ENCODE measurements around the gene SMYD4. TPM values are rescaled to one million over a fixed set of nuclear protein-coding genes. Genes with fewer than 3 reads are reported as not detected.

Gene SMYD4
- polyA plus RNA-seq, 1 donor from 2014 or later: 6.8 TPM

- H3K9me2 ChIP-seq (ENCODE audit: insufficient read depth, low read length): no peaks in the 10 kb centered on the region
- H2AFZ ChIP-seq (ENCODE audit: low read depth, low read length): peak overlapping the region; percentile 94
- H3K36me3 ChIP-seq (ENCODE audit: insufficient read depth, low read length): no peaks in the 10 kb centered on the region
- no peaks in the 10 kb centered on the region for H3F3A ChIP-seq (ENCODE audit: insufficient read depth, low read length, poor library complexity, severe bottlenecking)
- peaks cover 13% of the 10 kb centered on the region for H3K79me2 ChIP-seq (replicated peaks; ENCODE audit: insufficient read depth, low read length)
- H3K27ac ChIP-seq (ENCODE audit: low read length): peak overlapping the region; percentile 37
- no peaks in the 10 kb centered on the region for H3K9me3 ChIP-seq (ENCODE audit: low read length)
- no peaks in the 10 kb centered on the region for H4K20me1 ChIP-seq (ENCODE audit: insufficient read depth)
- H3K4me2 ChIP-seq (ENCODE audit: low read length): peak overlapping the region; percentile 91
- peak overlapping the region; percentile 78 for H3K4me3 ChIP-seq (ENCODE audit: low read length)
- H3K9ac ChIP-seq (ENCODE audit: low read length): peak overlapping the region; percentile 63
- H3K27me3 ChIP-seq (ENCODE audit: insufficient read depth, low read depth, low read length): no peaks in the 10 kb centered on the region
- TF ChIP-seq POLR2AphosphoS5 (IDR thresholded peaks at IDR 0.05) (no peak), CTCF (IDR thresholded peaks at IDR 0.05; ENCODE audit: poor library complexity, severe bottlenecking) (no peak), EZH2 (IDR thresholded peaks at IDR 0.05; ENCODE audit: borderline replicate concordance, insufficient read depth, low read length, poor library complexity, severe bottlenecking) (no peak), MXI1 (conservative IDR thresholded peaks at IDR 0.05; ENCODE audit: poor library complexity, severe bottlenecking) (no peak), SMC3 (conservative IDR thresholded peaks at IDR 0.05; ENCODE audit: poor library complexity) (no peak), REST (IDR thresholded peaks at IDR 0.05; ENCODE audit: borderline replicate concordance) (no peak)
Observed at GRCh38 chr17:1829216-1829591, 498 bp downstream of the SMYD4 start.

GRCh38 chr17:1820528-1821252 lies 9.0 kb downstream of the SMYD4 start:
- Histone ChIP-seq H3F3A (ENCODE audit: insufficient read depth, low read length, poor library complexity, severe bottlenecking) (no peaks in the 10 kb centered on the region), H3K36me3 (ENCODE audit: insufficient read depth, low read length) (no peaks in the 10 kb centered on the region), H4K20me1 (ENCODE audit: insufficient read depth) (no peaks in the 10 kb centered on the region), H3K9me2 (ENCODE audit: insufficient read depth, low read length) (no peaks in the 10 kb centered on the region), H3K79me2 (replicated peaks; ENCODE audit: insufficient read depth, low read length) (no peaks in the 10 kb centered on the region), H3K27ac (ENCODE audit: low read length) (no peak overlapping the region), H2AFZ (ENCODE audit: low read depth, low read length) (no peak overlapping the region), H3K4me2 (ENCODE audit: low read length) (no peak overlapping the region), H3K9me3 (ENCODE audit: low read length) (no peaks in the 10 kb centered on the region), H3K9ac (ENCODE audit: low read length) (no peak overlapping the region), H3K27me3 (ENCODE audit: insufficient read depth, low read depth, low read length) (no peaks in the 10 kb centered on the region), H3K4me3 (ENCODE audit: low read length) (no peak overlapping the region)
- TF ChIP-seq SMC3 (conservative IDR thresholded peaks at IDR 0.05; ENCODE audit: poor library complexity) (no peak), TAF1 (IDR thresholded peaks at IDR 0.05; ENCODE audit: low read depth) (no peak), MXI1 (conservative IDR thresholded peaks at IDR 0.05; ENCODE audit: poor library complexity, severe bottlenecking) (no peak), REST (IDR thresholded peaks at IDR 0.05; ENCODE audit: borderline replicate concordance) (no peak), RAD21 (conservative IDR thresholded peaks at IDR 0.05) (no peak), EP300 (conservative IDR thresholded peaks at IDR 0.05; ENCODE audit: poor library complexity, severe bottlenecking) (no peak), CTCF (IDR thresholded peaks at IDR 0.05; ENCODE audit: poor library complexity, severe bottlenecking) (no peak), POLR2AphosphoS5 (IDR thresholded peaks at IDR 0.05) (no peak), EZH2 (IDR thresholded peaks at IDR 0.05; ENCODE audit: borderline replicate concordance, insufficient read depth, low read length, poor library complexity, severe bottlenecking) (no peak)

All from neural cell (in vitro differentiated cells).